ENCODE results near the gene BRIP1.

DNA sequence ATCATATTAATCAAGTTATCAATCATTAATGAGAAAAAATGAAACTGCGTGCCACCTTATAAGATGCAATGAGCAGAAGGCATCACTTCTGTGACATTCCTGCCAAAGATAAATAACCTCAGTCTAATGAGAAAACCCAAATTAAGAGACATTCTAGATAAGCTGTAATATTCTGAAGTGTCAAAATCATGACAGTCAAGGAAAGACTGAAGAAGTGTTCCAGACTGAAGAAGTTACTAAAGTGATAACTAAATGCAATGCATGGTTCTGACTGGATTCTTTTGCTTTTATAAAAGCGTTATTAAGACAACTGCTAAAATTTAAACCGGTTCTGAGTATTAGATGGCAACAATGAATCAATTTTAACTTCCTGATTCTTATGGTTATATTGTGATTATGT, 30.9 kb downstream of the BRIP1 start:
- TF ChIP-seq EZH2phosphoT487 (IDR thresholded peaks at IDR 0.05; ENCODE audit: unreplicated experiment) = no peak
- TF ChIP-seq EZH2 (IDR thresholded peaks at IDR 0.05; ENCODE audit: low read depth, unreplicated experiment) = no peak
- TF ChIP-seq, protein P1, sequence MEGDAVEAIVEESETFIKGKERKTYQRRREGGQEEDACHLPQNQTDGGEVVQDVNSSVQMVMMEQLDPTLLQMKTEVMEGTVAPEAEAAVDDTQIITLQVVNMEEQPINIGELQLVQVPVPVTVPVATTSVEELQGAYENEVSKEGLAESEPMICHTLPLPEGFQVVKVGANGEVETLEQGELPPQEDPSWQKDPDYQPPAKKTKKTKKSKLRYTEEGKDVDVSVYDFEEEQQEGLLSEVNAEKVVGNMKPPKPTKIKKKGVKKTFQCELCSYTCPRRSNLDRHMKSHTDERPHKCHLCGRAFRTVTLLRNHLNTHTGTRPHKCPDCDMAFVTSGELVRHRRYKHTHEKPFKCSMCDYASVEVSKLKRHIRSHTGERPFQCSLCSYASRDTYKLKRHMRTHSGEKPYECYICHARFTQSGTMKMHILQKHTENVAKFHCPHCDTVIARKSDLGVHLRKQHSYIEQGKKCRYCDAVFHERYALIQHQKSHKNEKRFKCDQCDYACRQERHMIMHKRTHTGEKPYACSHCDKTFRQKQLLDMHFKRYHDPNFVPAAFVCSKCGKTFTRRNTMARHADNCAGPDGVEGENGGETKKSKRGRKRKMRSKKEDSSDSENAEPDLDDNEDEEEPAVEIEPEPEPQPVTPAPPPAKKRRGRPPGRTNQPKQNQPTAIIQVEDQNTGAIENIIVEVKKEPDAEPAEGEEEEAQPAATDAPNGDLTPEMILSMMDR (conservative IDR thresholded peaks at IDR 0.05; ENCODE audit: low read depth in 2 of 2) = no peak
- TF ChIP-seq POLR2AphosphoS5 (IDR thresholded peaks at IDR 0.05; ENCODE audit: low read depth) = no peak
- TF ChIP-seq JUNB (IDR thresholded peaks at IDR 0.05; ENCODE audit: unreplicated experiment) = no peak
- TF ChIP-seq ZNF331 (CRISPR knock-in tag; IDR thresholded peaks at IDR 0.05; ENCODE audit: low read depth) = no peak
- TF ChIP-seq, protein P2, sequence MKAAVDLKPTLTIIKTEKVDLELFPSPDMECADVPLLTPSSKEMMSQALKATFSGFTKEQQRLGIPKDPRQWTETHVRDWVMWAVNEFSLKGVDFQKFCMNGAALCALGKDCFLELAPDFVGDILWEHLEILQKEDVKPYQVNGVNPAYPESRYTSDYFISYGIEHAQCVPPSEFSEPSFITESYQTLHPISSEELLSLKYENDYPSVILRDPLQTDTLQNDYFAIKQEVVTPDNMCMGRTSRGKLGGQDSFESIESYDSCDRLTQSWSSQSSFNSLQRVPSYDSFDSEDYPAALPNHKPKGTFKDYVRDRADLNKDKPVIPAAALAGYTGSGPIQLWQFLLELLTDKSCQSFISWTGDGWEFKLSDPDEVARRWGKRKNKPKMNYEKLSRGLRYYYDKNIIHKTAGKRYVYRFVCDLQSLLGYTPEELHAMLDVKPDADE (IDR thresholded peaks at IDR 0.05) = no peak
- TF ChIP-seq ZNF114 (CRISPR knock-in tag; IDR thresholded peaks at IDR 0.05) = no peak
- TF ChIP-seq, protein P3, sequence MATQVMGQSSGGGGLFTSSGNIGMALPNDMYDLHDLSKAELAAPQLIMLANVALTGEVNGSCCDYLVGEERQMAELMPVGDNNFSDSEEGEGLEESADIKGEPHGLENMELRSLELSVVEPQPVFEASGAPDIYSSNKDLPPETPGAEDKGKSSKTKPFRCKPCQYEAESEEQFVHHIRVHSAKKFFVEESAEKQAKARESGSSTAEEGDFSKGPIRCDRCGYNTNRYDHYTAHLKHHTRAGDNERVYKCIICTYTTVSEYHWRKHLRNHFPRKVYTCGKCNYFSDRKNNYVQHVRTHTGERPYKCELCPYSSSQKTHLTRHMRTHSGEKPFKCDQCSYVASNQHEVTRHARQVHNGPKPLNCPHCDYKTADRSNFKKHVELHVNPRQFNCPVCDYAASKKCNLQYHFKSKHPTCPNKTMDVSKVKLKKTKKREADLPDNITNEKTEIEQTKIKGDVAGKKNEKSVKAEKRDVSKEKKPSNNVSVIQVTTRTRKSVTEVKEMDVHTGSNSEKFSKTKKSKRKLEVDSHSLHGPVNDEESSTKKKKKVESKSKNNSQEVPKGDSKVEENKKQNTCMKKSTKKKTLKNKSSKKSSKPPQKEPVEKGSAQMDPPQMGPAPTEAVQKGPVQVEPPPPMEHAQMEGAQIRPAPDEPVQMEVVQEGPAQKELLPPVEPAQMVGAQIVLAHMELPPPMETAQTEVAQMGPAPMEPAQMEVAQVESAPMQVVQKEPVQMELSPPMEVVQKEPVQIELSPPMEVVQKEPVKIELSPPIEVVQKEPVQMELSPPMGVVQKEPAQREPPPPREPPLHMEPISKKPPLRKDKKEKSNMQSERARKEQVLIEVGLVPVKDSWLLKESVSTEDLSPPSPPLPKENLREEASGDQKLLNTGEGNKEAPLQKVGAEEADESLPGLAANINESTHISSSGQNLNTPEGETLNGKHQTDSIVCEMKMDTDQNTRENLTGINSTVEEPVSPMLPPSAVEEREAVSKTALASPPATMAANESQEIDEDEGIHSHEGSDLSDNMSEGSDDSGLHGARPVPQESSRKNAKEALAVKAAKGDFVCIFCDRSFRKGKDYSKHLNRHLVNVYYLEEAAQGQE (IDR thresholded peaks at IDR 0.05; ENCODE audit: unreplicated experiment) = no peak
- TF ChIP-seq CREB1 (CRISPR knock-in tag; IDR thresholded peaks at IDR 0.05; ENCODE audit: low read depth) = no peak
- TF ChIP-seq NANOG (IDR thresholded peaks at IDR 0.05; ENCODE audit: borderline replicate concordance) = no peak
- TF ChIP-seq, protein P4, sequence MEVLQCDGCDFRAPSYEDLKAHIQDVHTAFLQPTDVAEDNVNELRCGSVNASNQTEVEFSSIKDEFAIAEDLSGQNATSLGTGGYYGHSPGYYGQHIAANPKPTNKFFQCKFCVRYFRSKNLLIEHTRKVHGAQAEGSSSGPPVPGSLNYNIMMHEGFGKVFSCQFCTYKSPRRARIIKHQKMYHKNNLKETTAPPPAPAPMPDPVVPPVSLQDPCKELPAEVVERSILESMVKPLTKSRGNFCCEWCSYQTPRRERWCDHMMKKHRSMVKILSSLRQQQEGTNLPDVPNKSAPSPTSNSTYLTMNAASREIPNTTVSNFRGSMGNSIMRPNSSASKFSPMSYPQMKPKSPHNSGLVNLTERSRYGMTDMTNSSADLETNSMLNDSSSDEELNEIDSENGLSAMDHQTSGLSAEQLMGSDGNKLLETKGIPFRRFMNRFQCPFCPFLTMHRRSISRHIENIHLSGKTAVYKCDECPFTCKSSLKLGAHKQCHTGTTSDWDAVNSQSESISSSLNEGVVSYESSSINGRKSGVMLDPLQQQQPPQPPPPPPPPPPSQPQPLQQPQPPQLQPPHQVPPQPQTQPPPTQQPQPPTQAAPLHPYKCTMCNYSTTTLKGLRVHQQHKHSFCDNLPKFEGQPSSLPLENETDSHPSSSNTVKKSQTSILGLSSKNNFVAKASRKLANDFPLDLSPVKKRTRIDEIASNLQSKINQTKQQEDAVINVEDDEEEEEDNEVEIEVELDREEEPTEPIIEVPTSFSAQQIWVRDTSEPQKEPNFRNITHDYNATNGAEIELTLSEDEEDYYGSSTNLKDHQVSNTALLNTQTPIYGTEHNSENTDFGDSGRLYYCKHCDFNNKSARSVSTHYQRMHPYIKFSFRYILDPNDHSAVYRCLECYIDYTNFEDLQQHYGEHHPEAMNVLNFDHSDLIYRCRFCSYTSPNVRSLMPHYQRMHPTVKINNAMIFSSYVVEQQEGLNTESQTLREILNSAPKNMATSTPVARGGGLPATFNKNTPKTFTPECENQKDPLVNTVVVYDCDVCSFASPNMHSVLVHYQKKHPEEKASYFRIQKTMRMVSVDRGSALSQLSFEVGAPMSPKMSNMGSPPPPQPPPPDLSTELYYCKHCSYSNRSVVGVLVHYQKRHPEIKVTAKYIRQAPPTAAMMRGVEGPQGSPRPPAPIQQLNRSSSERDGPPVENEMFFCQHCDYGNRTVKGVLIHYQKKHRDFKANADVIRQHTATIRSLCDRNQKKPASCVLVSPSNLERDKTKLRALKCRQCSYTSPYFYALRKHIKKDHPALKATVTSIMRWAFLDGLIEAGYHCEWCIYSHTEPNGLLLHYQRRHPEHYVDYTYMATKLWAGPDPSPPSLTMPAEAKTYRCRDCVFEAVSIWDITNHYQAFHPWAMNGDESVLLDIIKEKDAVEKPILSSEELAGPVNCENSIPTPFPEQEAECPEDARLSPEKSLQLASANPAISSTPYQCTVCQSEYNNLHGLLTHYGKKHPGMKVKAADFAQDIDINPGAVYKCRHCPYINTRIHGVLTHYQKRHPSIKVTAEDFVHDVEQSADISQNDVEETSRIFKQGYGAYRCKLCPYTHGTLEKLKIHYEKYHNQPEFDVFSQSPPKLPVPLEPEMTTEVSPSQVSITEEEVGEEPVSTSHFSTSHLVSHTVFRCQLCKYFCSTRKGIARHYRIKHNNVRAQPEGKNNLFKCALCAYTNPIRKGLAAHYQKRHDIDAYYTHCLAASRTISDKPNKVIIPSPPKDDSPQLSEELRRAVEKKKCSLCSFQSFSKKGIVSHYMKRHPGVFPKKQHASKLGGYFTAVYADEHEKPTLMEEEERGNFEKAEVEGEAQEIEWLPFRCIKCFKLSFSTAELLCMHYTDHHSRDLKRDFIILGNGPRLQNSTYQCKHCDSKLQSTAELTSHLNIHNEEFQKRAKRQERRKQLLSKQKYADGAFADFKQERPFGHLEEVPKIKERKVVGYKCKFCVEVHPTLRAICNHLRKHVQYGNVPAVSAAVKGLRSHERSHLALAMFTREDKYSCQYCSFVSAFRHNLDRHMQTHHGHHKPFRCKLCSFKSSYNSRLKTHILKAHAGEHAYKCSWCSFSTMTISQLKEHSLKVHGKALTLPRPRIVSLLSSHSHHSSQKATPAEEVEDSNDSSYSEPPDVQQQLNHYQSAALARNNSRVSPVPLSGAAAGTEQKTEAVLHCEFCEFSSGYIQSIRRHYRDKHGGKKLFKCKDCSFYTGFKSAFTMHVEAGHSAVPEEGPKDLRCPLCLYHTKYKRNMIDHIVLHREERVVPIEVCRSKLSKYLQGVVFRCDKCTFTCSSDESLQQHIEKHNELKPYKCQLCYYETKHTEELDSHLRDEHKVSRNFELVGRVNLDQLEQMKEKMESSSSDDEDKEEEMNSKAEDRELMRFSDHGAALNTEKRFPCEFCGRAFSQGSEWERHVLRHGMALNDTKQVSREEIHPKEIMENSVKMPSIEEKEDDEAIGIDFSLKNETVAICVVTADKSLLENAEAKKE (CRISPR knock-in tag; IDR thresholded peaks at IDR 0.05) = no peak

Measured in GM23338 (cell line).